Liver (tissue), 9 donors: ENCODE data around the gene CDH13. TPM values are rescaled to one million over a fixed set of nuclear protein-coding genes. Genes with fewer than 3 reads are reported as not detected.

Experiments
- DNase-seq: peaks from one replicate; pipeline ENCODE4 v3.0.0-alpha.2; 2017; ENCODE audit warnings: low spot score
- H3K27ac ChIP-seq, 2 donors: one replicate each; pipeline ENCODE4 v1.7.0; 2013; ENCODE audit warnings: inconsistent platforms in 2 of 2, low read length in 2 of 2, control low read depth in 1 of 2, low read depth in 1 of 2, mild to moderate bottlenecking in 1 of 2
- H3K27me3 ChIP-seq, 4 donors: one replicate each; pipeline versions ENCODE4 v1.6.1 to v1.7.0; 2013; ENCODE audit warnings: low read length in 3 of 4, inconsistent platforms in 1 of 4, mild to moderate bottlenecking in 1 of 4, moderate library complexity in 1 of 4; ENCODE audit not compliant: control insufficient read depth in 4 of 4, insufficient read depth in 4 of 4
- H3K36me3 ChIP-seq, 4 donors: one replicate each; pipeline versions ENCODE4 v1.6.1 to v1.7.0; 2013; ENCODE audit warnings: low read length in 3 of 4, mild to moderate bottlenecking in 3 of 4, low read depth in 1 of 4, moderate library complexity in 1 of 4; ENCODE audit not compliant: control insufficient read depth in 4 of 4, insufficient read depth in 3 of 4
- H3K4me1 ChIP-seq, 4 donors: one replicate each; pipeline versions ENCODE4 v1.6.1 to v1.7.0; 2013; ENCODE audit warnings: low read length in 3 of 4, mild to moderate bottlenecking in 3 of 4, moderate library complexity in 1 of 4; ENCODE audit not compliant: control insufficient read depth in 4 of 4, insufficient read depth in 4 of 4
- H3K4me3 ChIP-seq, 3 donors: one replicate each; pipeline versions ENCODE4 v1.6.1 to v1.7.0; 2013; ENCODE audit warnings: low read length in 3 of 3, control low read depth in 1 of 3, low read depth in 1 of 3, mild to moderate bottlenecking in 1 of 3
- H3K9ac ChIP-seq, 2 donors: one replicate each; pipeline ENCODE4 v1.7.0; 2013; ENCODE audit warnings: low read length in 2 of 2, mild to moderate bottlenecking in 2 of 2, moderate library complexity in 2 of 2, control low read depth in 1 of 2, low read depth in 1 of 2
- H3K9me3 ChIP-seq, 4 donors: one replicate each; pipeline versions ENCODE4 v1.6.1 to v1.7.0; 2013; ENCODE audit warnings: low read length in 3 of 4; ENCODE audit not compliant: control insufficient read depth in 4 of 4
- ATF3 ChIP-seq: IDR thresholded peaks from 2 replicates; pipeline ENCODE4 v1.6.1; 2016; ENCODE audit warnings: antibody characterized with exemption
- CTCF ChIP-seq: fragments of 150-350 bp; IDR thresholded peaks from 2 replicates; pipeline ENCODE4 v1.5.1; 2017; ENCODE audit warnings: improper control_type of control experiment, low read depth, low read length; ENCODE audit not compliant: missing input control
- EGR1 ChIP-seq, 2 donors: IDR thresholded peaks; 2 replicates each; pipeline ENCODE4 v1.6.1; 2016 to 2018; ENCODE audit warnings: antibody characterized with exemption in 2 of 2, low read depth in 2 of 2
- FOXA1 ChIP-seq: IDR thresholded peaks from 2 replicates; pipeline ENCODE4 v1.6.1; 2016; ENCODE audit warnings: antibody characterized with exemption
- FOXA2 ChIP-seq: IDR thresholded peaks from 2 replicates; pipeline ENCODE4 v1.6.1; 2016; ENCODE audit warnings: antibody characterized with exemption
- GABPA ChIP-seq, 2 donors: IDR thresholded peaks in 1 of 2; conservative IDR thresholded peaks in 1 of 2; 2 replicates each; pipeline ENCODE4 v1.6.1; 2016; ENCODE audit warnings: antibody characterized with exemption in 2 of 2, mild to moderate bottlenecking in 1 of 2, moderate library complexity in 1 of 2
- HNF4A ChIP-seq, 2 donors: conservative IDR thresholded peaks; 2 replicates each; pipeline ENCODE4 v1.6.1; 2016; ENCODE audit warnings: antibody characterized with exemption in 2 of 2, mild to moderate bottlenecking in 2 of 2
- HNF4G ChIP-seq: IDR thresholded peaks from 2 replicates; pipeline ENCODE4 v1.6.1; 2016; ENCODE audit warnings: antibody characterized with exemption
- MAX ChIP-seq: IDR thresholded peaks from 2 replicates; pipeline ENCODE4 v1.6.1; 2016; ENCODE audit warnings: antibody characterized with exemption
- NR2F2 ChIP-seq: IDR thresholded peaks from 2 replicates; pipeline ENCODE4 v1.6.1; 2016; ENCODE audit warnings: antibody characterized with exemption
- RAD21 ChIP-seq, 2 donors: IDR thresholded peaks; 2 replicates each; pipeline ENCODE4 v1.6.1; 2016; ENCODE audit warnings: antibody characterized with exemption in 2 of 2, mild to moderate bottlenecking in 2 of 2
- REST ChIP-seq: IDR thresholded peaks from 2 replicates; pipeline ENCODE4 v1.6.1; 2016; ENCODE audit warnings: antibody characterized with exemption, mild to moderate bottlenecking
- RXRA ChIP-seq, 2 donors: IDR thresholded peaks; 2 replicates each; pipeline ENCODE4 v1.6.1; 2017 to 2018; ENCODE audit warnings: antibody characterized with exemption in 2 of 2, mild to moderate bottlenecking in 1 of 2
- SP1 ChIP-seq: IDR thresholded peaks from 2 replicates; pipeline ENCODE4 v1.6.1; 2018; ENCODE audit warnings: antibody characterized with exemption, mild to moderate bottlenecking
- TAF1 ChIP-seq: conservative IDR thresholded peaks from 2 replicates; pipeline ENCODE4 v1.6.1; 2016; ENCODE audit warnings: antibody characterized with exemption, mild to moderate bottlenecking
- YY1 ChIP-seq: IDR thresholded peaks from 2 replicates; pipeline ENCODE4 v1.6.1; 2016; ENCODE audit warnings: antibody characterized with exemption, mild to moderate bottlenecking
- ZBTB33 ChIP-seq: IDR thresholded peaks from 2 replicates; pipeline ENCODE4 v1.6.1; 2016; ENCODE audit warnings: antibody characterized with exemption
- WGBS: extraction: QIAGEN DNeasy Blood & Tissue Kit; methylation state at CpG from one replicate; pipeline ENCODE4 v1.1.7; 2013; 5-methylcytosine and 5-hydroxymethylcytosine counted together
- polyA plus RNA-seq, 2 donors: library from polyadenylated mRNA; stranded (reverse) in 1 of 2; unstranded in 1 of 2; fragments of 200-250 nt in 1 of 2; fragments of >200 nt in 1 of 2; fragmentation: Nextera tagmentation in 1 of 2; extraction: Ambion mirVana in 1 of 2; gene quantifications; one replicate each; pipeline versions ENCODE4 v1.2.1 to v1.2.3, GENCODE V29; 2013 to 2015
- total RNA-seq, 2 donors: library from RNA; depleted of rRNA; stranded (reverse); fragments of >200 nt; gene quantifications; one replicate each; pipeline ENCODE4 v1.2.3, GENCODE V29; 2014
- donor health status: healthy.
- donor health status: healthy.
- donor health status: healthy.
- donor health status: healthy.
- donor health status: healthy.

Gene CDH13
- total and polyA plus RNA-seq, 4 donors, result 0.21 to 1.5 (median 0.58) TPM

GRCh38 chr16:82891918-82892317, 265.1 kb downstream of the CDH13 start:
- Histone ChIP-seq H3K4me1 (no peaks in the 10 kb centered on the region), H3K9me3 (no peaks in the 10 kb centered on the region), H3K27me3 (peaks cover 0 to 3% (median 0%) of the 10 kb centered on the region in 4 donors), H3K4me3 (no peak overlapping the region), H3K9ac (no peak overlapping the region), H3K27ac (no peak overlapping the region), H3K36me3 (no peaks in the 10 kb centered on the region)
- TF ChIP-seq HNF4G, result no peak
- TF ChIP-seq RAD21 (IDR thresholded peaks at IDR 0.05), result no peak
- no peak for TF ChIP-seq HNF4A (conservative IDR thresholded peaks at IDR 0.05)
- no peak for TF ChIP-seq REST
- no peak for TF ChIP-seq SP1
- TF ChIP-seq ZBTB33, result no peak
- DNase-seq, result no peak
- WGBS, result 65% methylated on average over 3 of the region's 3 CpGs

GRCh38 chr16:82892324-82892723, 265.6 kb downstream of the CDH13 start:
- H3K36me3 ChIP-seq, result no peaks in the 10 kb centered on the region
- no peaks in the 10 kb centered on the region for H3K4me1 ChIP-seq
- no peak overlapping the region for H3K4me3 ChIP-seq
- H3K27me3 ChIP-seq, result peaks cover 0 to 3% (median 0%) of the 10 kb centered on the region in 4 donors
- 91% methylated on average over 2 of the region's 2 CpGs for WGBS
- no peak for TF ChIP-seq SP1
- no peak for TF ChIP-seq REST
- no peak for TF ChIP-seq CTCF
- no peak for TF ChIP-seq FOXA2
- no peak for TF ChIP-seq TAF1
- TF ChIP-seq YY1, result no peak
- no peak for TF ChIP-seq ATF3
- TF ChIP-seq RAD21 (IDR thresholded peaks at IDR 0.05), result no peak
- TF ChIP-seq HNF4G, result no peak
- no peak for TF ChIP-seq HNF4A (conservative IDR thresholded peaks at IDR 0.05)
- no peak for TF ChIP-seq MAX
- TF ChIP-seq FOXA1, result no peak
- TF ChIP-seq NR2F2, result no peak
- TF ChIP-seq EGR1 (IDR thresholded peaks at IDR 0.05; ENCODE audit: low read depth in 2 of 2), result no peak
- TF ChIP-seq RXRA (IDR thresholded peaks at IDR 0.05), result no peak
- no peak for TF ChIP-seq ZBTB33
- TF ChIP-seq GABPA (IDR thresholded peaks at IDR 0.05 in 1 of 2, conservative IDR thresholded peaks at IDR 0.05 in 1 of 2), result no peak
- H3K9ac ChIP-seq, result no peak overlapping the region
- no peak for DNase-seq
- H3K9me3 ChIP-seq, result no peaks in the 10 kb centered on the region
- no peak overlapping the region for H3K27ac ChIP-seq
